Medulla oblongata (tissue), 1 donor: ENCODE data around the gene SMARCA1.
"Not testable (repeated sequence)": the region's sequence is repeated elsewhere in the genome, so short reads cannot be mapped to it uniquely, and the experiment has no call there.

Source experiments
- DNase-seq: peaks from one replicate; pipeline ENCODE4 v3.0.0-alpha.2; 2015; ENCODE audit errors: extremely low spot score

Gene SMARCA1

GRCh38 chrX:129523079-129523911 is at the start of gene SMARCA1:
TSS of gene SMARCA1 (minus strand) at chrX:129523490. CDS start at chrX:129523370, 120 bp downstream.
- peak; percentile 27 for DNase-seq

GRCh38 chrX:129572422-129572821 is 49.1 kb upstream of the SMARCA1 start:
- DNase-seq, result no peak

DNA sequence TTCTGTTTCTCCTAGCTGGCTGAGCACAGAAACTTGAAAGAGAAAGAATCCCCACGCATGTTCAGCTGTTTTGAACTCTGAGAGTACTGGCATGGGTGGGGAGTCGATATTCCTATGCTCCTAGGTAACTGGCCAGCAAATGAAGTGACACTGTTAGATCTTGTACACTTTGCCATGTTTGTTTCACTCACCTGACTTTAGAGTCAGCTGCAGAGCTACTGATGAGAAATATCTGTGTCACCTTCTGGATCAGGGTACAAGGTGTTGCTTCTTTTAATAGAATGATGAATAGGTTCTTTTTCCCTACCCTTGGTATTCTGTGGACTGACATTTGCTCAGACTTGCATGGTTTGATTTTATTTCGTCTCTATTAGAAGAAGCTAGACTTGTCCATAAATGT is 45.1 kb upstream of the SMARCA1 start:
- DNase-seq, result no peak

GRCh38 chrX:129566073-129566472 is 42.8 kb upstream of the SMARCA1 start:
- DNase-seq, result no peak

GRCh38 chrX:129565046-129565650 is 41.9 kb upstream of the SMARCA1 start:
- DNase-seq, result peak; percentile 14

DNA sequence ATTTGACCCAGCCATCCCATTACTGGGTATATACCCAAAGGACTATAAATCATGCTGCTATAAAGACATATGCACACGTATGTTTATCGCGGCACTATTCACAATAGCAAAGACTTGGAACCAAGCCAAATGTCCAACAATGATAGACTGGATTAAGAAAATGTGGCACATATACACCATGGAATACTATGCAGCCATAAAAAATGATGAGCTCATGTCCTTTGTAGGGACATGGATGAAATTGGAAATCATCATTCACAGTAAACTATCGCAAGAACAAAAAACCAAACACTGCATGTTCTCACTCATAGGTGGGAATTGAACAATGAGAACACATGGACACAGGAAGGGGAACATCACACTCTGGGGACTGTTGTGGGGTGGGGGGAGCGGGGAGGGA is 41.1 kb upstream of the SMARCA1 start:
- DNase-seq, result not testable (repeated sequence)

- no peak for DNase-seq
Measured at GRCh38 chrX:129561453-129561852, 38.2 kb upstream of the SMARCA1 start.

DNA sequence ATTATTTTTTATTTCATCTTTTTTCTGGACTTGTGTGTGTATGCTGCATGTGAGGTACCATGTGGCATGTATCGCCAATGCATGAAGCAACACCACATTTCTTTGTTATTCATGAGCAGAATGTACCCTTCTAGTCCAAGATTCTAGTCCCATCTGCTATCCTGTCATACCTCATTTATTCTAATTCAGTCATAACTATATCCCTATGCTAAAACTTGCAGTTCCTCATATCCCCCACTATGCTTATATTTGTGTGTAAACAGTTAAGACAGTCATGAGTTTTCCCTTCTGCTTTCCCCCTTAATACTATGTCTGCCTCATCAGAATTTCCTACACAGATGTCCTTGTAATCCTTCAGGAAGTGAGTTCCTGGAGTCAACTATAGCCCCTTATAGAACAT is 36.5 kb upstream of the SMARCA1 start:
- DNase-seq, result no peak

- DNase-seq, result no peak
Measured at GRCh38 chrX:129557844-129558480, 34.7 kb upstream of the SMARCA1 start.

DNA sequence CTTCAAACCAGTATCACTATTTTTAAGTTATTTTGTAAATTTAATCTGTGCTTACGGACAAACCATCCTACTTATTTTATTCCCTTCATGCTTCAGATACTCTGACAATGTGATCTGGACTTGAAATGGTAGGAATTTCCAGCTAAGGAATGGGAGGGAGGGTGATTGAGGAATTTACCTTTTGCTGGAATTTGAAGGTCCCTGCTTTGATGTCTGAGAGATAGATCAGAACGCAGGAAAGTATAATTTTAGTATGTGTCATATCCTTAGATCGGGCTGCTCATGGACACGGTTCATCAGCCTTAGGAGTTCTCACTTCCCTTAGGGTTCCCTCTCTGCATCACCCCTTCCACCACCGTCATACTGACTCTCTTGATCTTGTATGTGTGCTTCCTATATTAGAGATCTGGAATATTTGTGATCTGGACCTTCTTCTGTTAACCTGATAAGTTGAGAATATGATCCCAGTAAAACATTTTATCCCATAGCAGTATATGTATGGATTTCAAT is 33.6 kb upstream of the SMARCA1 start:
- no peak for DNase-seq

DNA sequence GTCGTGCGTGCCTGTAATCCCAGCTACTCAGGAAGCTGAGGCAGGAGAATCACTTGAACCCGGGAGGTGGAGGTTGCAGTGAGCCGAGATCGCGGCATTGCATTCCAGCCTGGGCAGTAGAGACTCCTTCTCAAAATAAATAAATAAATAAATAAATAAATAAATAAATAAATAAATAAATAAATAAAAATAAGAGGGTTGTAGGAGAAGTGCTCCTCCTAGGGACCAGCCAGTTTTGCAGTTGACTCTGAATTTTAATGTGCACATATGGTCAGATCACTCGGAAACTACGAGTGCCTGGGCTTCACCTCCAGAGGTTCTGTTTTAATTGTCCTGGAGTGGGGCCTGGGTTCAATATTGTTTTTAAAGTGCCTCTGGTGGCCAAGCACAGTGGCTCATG is 31.5 kb upstream of the SMARCA1 start:
- DNase-seq, result not testable (repeated sequence)

DNA sequence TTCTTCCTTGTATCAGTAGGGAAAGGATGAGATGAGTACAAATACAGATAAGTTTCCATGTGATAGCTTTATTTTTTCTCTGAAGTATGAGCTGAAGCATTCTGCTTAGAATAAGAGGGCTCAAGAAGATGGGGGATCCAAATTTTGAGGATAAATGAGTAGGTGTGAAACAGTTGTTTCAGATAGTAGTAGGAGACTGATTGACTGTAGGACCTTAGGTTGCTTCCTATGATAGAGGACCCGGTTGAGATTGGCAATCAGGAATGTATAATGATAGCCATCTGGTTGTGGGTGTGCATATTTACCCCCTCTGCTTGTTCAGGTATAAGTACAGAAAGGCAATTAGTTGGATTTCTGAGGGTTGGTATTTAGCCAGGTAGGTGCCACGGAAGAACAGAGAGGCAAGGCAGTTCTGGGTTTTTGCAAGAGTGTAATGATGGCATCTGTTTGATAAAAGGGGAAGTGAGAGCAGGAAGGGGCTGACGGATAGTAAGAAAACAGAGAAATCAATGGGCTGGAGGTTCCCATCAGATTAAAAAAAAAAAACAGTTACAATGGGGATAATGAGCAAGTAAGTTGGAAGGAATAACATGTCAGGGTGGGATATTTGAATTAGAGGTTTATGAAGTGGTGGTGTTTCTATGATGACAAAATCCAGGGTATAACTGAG is 30.5 kb upstream of the SMARCA1 start:
- DNase-seq, result no peak

- DNase-seq, result no peak
Measured at GRCh38 chrX:129549124-129549523, 25.8 kb upstream of the SMARCA1 start.

GRCh38 chrX:129545408-129545807 is 22.1 kb upstream of the SMARCA1 start:
- DNase-seq, result no peak

GRCh38 chrX:129544780-129545179 is 21.5 kb upstream of the SMARCA1 start:
- no peak for DNase-seq

DNA sequence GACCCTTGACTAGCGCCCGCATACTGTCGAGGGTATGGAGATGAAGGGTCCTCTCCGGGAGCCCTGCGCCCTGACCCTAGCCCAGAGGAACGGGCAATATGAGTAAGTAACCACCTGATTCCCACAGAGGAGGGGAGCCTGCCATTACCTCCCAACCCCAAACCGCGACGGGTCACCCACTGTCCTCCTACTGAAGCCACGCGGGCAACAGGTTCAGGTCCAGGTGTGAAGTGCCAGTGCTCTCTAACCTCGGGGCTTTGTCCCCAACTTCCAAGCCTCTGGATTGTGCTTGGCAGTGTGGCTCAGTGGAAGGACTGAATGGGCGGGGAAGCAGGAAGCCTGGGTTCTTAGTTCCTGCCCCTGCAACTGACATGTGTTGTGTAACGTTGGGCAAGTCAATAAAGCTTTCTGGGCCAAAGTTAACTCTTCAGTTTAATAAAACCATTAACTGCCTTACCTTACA is 17.5 kb upstream of the SMARCA1 start:
- DNase-seq, result peak; percentile 9

GRCh38 chrX:129540068-129540653 is 16.9 kb upstream of the SMARCA1 start, which contains the start of gene OCRL:
TSS of gene OCRL (plus strand) at chrX:129540259. CDS start at chrX:129540440, 181 bp downstream.
- peak; percentile 70 for DNase-seq

DNA sequence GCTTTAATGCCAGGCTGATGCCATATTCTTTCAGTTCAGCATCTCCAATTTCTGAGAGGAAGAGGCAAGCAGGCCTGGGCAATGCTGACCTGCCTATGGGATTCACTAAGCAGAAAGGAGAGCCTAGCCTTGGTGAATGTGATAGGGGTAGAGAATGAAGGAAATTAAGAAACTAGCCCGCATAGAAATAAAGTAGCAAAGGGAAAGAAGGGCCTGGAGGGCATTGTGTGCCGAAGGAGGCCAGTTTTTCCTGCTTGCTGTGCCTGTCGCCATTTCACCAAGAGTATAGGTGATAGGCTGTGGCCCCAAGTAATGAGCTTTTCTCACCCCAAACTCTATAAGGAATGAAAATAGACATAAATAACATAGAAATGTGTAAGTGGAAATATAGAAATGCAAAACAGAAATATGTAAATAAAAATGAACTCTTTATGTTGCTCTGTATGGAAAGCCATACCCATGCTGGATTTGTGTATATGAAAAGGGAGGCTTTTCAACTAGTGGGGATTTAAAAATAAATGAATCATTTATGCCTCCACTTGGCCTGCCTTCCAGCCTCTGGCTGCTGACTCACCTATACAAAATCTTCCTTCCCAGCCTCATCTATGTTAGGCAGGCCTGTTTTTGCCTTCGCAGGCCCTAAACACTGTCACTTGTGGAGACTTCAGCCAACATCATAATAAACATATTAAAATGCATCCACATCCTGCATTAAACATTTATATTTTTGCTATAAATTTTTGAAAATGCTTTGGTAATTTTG is 11.7 kb upstream of the SMARCA1 start:
- DNase-seq, result no peak

DNA sequence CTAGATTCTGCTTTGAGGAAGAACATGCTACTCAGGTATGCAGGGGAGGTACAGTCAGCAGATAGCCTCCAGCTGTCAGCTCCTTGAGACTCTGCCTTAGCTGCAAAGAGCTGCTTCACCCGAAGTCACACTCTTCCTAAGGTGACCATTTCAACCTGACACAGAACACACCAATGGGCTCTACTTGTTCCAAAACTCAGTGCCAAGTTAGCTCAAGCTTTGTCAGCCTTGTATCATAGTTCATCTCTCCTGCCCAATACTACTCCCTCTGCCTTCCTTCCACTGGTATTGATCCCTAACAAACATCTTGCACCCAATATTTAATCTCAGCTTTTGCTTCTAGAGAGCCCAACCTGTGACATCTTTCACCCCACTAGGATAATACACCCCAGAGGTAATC is 7.8 kb upstream of the SMARCA1 start:
- no peak for DNase-seq

DNA sequence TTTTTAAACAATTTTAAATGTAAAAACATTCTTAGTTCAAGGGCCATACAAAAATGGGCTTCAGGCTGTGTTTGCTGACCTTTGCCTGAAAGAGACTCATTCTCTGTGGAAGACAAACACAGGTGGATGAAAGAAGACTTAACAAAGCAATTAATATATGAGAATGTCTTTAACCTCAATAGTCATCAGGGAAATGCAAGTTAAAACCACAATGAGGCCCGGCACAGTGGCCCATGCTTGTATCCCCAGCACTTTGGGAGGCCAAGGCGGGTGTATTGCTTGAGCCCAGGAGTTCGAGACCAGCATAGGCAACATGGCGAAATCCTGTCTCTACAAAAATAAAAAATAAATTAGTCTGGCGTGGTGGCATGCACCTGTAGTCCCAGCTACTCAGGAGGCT is 7.1 kb upstream of the SMARCA1 start:
- DNase-seq, result no peak
